Hindlimb muscle (tissue), 1 donor: ENCODE data around the gene AMDHD2. TPM values are rescaled to one million over a fixed set of nuclear protein-coding genes. Genes with fewer than 3 reads are reported as not detected.
A peak's percentile ranks its signal among the peaks of the same experiment; 100 is the strongest.
"Not testable (repeated sequence)": the region's sequence is repeated elsewhere in the genome, so short reads cannot be mapped to it uniquely, and the experiment has no call there.

Experiments used
- DNase-seq: peaks from one replicate; pipeline ENCODE4 v3.0.0-alpha.2; 2013
- polyA plus RNA-seq: library from polyadenylated mRNA; unstranded; fragments of 120-200 nt; gene quantifications from one replicate; pipeline ENCODE4 v1.2.1, GENCODE V29; 2013; ENCODE audit not compliant: insufficient read length

Gene AMDHD2, protein sequence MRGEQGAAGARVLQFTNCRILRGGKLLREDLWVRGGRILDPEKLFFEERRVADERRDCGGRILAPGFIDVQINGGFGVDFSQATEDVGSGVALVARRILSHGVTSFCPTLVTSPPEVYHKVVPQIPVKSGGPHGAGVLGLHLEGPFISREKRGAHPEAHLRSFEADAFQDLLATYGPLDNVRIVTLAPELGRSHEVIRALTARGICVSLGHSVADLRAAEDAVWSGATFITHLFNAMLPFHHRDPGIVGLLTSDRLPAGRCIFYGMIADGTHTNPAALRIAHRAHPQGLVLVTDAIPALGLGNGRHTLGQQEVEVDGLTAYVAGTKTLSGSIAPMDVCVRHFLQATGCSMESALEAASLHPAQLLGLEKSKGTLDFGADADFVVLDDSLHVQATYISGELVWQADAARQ
- 13.2 TPM for polyA plus RNA-seq

DNA sequence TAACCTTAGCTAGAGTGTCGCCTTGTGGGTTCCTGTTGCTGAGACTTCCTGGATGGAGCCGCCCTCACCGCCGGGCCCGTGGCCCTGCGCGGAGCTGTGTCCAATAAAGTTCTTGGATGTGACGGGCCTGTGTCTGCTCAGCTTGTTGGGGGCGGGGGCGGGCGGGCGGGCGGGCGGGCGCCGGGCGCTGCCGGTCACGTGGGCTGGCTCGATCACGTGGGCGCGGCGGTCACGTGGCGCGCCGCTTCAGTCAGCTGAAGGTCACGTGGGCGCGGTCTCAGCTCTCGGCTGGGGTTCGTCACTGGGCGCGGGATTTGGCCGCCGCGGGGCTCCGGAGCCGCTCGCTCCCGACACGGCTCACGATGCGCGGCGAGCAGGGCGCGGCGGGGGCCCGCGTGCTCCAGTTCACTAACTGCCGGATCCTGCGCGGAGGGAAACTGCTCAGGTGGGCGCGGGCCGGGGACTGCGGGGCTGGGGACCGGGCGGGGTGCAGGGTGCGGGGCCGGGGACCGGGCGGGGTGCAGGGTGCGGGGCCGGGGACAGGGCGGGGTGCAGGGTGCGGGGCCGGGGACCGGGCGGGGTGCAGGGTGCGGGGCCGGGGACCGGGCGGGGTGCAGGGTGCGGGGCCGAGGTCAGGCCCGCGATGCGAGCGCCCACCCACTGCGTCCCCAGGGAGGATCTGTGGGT, at the start of gene AMDHD2:
Gene AMDHD2 (plus strand): TSS at position 275 of the 687 bp plus-strand sequence. CDS start 88 bp downstream, at position 363.
- peak; percentile 94 for DNase-seq

DNA sequence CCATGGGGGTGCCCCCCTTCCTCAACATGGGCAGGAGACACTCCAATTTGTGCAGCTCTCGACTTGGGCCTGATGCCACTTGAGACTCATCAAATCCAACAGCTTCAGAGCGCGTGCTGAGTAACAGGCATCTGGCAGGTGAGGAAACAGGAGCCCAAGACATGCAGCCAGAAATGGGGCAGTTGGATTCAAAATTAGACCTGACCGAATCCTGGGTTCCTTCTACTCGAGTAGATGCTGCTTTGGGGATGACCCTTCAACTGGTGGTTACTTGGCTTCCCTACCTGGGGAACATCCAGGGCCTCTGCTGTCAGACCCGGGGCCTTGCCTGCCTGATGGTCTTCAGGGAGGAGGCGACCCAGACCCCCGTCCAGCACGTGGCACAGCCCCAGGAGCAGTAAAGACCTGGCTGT, 49.6 kb upstream of the AMDHD2 start:
- DNase-seq: no peak

DNA sequence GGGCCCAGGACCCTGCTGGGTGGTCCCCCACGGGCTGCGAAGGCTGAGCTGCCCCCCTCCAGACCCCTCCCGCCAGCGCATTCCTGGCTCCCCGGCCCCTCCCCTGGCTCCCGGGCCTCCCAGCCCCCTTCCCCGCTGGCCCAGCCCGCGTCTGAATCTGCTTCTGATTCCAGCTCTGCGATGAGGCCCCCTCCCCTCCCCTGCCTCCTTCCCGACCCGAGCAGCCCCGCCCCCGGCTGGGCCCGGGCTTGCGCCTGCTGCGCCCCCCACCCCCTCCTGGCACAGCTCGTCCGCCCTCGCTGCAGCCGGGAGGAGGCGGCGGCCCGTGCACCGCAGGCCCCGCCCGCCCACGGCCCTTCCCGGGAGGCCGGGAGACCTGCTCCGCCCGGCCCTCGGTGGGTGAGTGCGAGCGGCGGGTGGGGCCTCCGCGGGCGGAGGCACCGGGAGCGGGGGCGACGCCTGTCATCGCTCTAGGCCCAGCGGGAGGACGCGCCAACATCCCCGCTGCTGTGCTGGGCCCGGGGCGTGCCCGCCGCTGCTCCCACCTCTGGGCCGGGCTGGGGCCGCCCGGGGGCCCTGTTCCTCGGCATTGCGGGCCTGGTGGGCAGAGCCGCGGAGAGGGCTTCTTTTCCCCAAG, 49.0 kb upstream of the AMDHD2 start, which contains the start of gene NTN3:
Gene NTN3 (plus strand): TSS at position 282 of the 637 bp plus-strand sequence. CDS start 405 bp downstream, outside the sequence.
- peak; percentile 67 for DNase-seq

DNA sequence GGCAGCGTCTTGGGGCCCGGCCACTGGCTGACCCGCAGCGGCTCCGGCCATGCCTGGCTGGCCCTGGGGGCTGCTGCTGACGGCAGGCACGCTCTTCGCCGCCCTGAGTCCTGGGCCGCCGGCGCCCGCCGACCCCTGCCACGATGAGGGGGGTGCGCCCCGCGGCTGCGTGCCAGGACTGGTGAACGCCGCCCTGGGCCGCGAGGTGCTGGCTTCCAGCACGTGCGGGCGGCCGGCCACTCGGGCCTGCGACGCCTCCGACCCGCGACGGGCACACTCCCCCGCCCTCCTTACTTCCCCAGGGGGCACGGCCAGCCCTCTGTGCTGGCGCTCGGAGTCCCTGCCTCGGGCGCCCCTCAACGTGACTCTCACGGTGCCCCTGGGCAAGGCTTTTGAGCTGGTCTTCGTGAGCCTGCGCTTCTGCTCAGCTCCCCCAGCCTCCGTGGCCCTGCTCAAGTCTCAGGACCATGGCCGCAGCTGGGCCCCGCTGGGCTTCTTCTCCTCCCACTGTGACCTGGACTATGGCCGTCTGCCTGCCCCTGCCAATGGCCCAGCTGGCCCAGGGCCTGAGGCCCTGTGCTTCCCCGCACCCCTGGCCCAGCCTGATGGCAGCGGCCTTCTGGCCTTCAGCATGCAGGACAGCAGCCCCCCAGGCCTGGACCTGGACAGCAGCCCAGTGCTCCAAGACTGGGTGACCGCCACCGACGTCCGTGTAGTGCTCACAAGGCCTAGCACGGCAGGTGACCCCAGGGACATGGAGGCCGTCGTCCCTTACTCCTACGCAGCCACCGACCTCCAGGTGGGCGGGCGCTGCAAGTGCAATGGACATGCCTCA, 48.3 kb upstream of the AMDHD2 start:
- no peak for DNase-seq

DNA sequence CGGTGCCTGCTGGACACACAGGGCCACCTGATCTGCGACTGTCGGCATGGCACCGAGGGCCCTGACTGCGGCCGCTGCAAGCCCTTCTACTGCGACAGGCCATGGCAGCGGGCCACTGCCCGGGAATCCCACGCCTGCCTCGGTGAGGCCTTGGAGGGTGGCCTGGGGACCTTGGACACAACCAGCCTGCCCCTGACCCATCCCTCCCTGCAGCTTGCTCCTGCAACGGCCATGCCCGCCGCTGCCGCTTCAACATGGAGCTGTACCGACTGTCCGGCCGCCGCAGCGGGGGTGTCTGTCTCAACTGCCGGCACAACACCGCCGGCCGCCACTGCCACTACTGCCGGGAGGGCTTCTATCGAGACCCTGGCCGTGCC, 47.7 kb upstream of the AMDHD2 start:
- no peak for DNase-seq

DNA sequence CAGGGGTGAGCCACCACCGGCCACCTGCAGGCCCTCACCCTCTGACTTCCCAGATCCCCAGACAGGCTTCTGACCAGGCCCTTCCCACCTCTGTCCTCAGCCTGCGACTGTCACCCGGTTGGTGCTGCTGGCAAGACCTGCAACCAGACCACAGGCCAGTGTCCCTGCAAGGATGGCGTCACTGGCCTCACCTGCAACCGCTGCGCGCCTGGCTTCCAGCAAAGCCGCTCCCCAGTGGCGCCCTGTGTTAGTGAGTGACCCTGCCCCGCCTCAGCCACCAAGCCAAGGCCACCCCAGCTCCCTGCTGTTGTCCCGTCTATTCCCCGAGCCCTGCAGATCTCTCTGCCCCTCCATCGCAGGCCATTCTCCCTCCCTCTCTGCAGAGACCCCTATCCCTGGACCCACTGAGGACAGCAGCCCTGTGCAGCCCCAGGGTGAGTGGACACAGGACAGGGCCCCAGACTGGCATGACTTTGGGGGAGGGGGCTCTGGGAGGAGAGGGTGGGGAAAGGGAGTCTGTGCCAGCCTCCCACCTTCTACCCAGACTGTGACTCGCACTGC, 47.2 kb upstream of the AMDHD2 start:
- DNase-seq: no peak

DNA sequence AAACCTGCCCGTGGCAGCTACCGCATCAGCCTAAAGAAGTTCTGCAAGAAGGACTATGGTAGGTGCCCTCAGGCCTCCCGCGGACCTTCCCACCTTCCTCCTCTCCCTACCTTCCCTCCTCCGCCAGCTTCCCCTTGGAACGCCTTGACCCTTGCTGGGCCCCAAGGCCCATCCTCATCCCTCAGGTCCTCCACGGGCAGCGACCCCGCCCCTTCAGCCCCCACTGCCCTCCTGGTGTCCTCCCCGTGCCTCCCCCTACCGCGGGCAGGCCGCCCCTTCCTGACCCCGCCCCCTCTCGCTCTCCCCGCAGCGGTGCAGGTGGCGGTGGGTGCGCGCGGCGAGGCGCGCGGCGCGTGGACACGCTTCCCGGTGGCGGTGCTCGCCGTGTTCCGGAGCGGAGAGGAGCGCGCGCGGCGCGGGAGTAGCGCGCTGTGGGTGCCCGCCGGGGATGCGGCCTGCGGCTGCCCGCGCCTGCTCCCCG, 46.7 kb upstream of the AMDHD2 start:
- no peak for DNase-seq

DNA sequence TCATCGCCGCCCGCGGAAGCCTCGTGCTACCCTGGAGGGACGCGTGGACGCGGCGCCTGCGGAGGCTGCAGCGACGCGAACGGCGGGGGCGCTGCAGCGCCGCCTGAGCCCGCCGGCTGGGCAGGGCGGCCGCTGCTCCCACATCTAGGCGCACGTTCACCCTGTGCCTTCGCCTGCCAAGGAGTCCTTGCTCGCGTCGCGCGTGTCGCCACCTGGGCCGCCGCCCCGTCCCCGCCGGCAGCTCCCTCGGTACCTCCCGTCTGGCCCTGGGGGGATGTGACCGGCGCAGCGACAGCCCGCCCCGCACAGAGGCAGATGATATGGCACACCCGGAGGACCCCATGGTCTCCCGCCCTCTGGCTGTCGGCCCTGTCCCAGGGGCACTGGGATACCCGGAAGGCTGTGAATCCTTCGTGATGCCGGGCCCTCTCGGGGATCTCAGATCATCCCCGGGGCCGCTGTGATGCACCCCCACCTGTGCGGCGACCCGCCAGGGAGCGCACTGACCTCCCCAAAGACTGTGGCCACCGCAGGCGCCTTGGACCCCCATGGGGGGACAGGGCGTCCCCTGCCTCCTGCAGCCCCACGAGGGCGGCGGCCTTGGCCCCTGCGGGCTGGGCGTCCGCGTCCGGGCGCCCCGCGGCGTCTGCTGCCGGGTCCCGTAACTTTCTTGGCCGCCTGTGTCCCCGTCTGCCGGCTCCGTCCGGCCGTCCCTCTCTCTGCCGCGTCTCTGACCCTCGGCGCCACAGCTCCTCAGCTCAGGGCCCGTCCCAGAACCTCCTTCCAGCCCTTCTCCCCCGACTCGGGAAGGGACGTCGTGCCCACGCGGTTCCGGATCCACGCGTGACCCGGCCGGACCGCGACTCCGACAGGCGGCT, 45.9 kb upstream of the AMDHD2 start:
- DNase-seq: peak; percentile 51

DNA sequence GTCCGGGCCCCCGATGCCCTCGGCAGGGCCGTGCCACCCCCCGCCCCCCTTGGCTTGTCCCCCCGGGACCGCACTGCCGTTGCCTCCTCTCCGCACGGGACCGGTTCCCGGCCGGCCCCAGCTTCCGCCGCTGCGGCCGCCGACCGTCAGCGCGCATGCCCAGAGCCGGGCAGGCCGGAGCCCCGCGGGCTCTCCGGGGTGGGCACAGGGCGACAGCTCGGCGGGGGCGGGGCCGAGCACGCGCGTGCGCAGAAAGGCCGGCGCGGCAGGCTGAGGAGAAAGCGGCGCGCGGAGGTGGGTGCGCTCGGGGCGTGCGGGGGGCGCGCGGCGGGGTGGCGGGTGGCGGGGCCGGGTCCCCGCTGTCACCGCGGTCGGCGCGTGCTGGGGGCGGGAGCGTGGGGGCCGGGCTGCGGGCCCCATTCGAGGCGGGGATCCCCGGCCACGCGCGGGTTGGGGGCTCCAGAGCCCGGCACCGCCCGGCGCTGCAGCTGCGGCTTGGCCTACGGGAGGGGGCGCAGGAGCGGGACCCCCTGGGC, 45.2 kb upstream of the AMDHD2 start, which contains the start of gene TBC1D24:
Gene TBC1D24 (plus strand): TSS at position 251 of the 536 bp plus-strand sequence. CDS start 21,022 bp downstream, outside the sequence.
- peak; percentile 92 for DNase-seq

DNA sequence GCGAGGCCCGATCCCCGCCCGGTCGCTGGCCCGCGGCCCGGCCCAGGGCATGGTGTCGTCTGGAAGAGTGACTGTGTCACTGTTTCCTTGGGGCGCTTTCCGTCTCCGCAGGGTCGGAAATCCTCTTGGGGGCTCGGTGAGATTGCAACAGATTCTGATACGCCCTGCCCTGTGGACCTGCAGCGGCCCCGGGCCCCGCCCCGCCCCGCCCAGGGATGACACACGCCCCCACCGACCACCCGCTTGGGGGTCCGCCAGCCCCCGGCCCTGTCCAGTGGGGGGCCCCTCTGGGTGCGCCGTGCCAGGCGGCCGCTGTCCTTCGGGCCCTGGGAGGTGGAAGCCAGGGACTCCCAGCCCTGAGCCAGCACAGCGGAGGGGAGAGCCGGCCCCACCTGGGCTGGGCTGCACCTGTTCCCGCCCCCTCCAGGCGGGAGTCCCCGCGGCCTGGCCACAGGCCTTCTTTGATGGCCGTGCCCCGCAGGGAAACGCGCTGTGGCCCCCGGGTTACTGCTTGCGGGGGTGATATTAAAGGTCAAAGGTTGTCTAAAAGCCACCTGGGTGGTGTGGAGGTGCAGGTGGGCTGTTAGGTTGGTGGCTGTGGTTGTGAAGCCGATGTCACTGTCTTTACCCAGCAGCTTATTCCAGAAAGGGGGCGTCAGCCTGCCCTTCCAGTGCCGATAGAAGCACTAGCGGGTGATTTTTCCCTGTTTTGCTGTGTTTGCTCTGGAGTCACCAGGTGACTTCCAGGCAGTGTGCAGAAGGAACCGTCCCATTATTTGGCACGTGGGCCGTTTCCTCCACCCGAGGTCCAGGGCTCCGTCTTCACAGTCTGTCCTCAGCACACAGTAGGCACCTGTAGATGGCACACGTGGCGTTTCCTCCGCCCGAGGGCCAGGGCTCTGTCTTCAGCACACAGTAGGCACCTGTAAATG, 44.5 kb upstream of the AMDHD2 start:
- DNase-seq: no peak

DNA sequence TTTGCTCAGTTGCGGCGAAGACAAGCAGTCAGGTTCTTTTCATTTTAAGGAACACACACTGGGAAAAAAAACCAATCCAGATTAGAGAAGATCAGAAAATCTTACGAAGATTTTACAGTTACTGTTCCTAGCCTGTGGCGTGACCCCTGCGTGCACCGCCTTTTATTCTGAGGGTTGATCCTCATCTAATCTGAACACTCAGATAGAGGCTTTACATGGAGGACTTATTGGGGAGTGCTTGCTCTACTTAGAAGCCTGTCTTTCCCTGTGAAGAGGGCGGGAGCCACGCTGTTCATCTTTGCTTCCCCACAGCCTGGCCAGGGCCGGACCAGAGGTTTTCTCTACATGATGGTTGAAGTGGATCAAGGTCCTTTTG, 43.8 kb upstream of the AMDHD2 start:
- DNase-seq: no peak

DNA sequence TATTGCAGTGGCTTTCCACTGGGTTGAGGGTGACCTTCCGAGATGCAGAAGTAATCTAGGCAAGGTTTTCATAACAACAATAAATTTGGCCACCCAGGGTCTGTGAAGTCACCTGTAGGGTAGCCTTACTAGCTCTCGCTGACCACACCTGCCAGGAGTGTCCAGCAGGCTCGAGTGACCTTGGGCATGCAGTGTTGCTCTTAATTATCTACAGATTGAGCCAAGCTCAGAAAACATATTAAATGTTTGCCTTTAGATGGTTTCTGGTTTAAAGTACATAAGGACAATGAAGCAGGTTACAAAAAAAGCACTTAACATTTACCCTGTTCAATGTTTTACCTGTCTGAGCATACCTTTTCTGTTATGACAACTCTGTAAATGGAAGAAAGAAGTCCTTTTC, 43.4 kb upstream of the AMDHD2 start:
- no peak for DNase-seq

DNA sequence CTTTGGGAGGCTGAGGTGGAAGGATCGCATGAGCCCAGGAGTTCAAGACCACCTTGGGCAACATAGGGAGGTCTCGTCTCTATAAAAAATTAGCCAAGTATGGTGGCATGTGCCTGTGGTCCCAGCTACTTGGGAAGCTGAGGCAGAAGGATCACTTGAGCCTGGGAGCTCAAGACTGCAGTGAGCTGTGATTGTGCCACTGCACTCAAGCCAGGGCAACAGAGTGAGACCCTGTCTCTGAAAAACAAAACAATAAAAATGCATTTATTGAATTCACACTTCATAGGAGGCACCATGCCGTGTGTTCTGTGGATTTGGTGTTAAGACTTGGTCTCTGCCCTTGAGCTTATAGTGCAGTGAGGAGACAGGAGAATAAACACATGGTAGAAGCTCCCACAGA, 42.8 kb upstream of the AMDHD2 start:
- no peak for DNase-seq

DNA sequence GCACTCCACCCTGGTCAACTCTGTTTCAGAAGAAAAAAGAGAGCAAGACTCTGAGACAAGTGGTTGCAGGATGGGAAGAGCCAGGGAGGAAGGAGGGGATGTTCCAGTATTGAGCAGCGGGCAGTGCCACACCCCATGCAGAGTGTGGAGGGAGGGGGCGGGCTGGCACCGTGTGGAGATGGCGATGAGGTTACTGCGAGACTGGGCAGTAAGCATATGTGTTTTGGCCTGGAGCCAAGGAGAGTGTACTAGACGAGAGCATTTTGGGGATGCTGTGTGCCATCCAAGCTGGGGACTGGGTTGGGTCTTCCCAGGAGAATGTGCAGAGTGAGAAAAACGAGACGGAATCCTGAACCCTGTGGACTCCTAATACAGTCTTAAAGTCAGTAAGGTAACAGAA, 41.9 kb upstream of the AMDHD2 start:
- DNase-seq: no peak

DNA sequence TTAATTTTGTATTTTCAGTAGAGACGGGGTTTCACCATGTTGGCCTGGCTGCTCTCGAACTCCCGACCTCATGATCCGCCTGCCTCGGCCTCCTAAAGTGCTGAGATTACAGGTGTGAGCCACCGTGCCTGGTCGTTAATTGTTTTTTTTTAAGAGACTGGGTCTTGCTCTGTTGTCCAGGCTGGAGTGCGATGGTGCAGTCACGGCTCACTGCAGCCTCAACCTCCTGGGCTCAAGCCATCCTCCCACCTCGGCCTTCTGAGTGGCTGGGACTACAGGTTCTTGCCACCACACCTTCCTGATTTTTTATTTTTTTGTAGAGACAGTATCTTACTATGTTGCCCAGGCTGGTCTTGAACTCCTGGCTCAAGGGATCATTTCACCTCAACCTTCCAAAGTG, 40.2 kb upstream of the AMDHD2 start:
- not testable (repeated sequence) for DNase-seq

DNA sequence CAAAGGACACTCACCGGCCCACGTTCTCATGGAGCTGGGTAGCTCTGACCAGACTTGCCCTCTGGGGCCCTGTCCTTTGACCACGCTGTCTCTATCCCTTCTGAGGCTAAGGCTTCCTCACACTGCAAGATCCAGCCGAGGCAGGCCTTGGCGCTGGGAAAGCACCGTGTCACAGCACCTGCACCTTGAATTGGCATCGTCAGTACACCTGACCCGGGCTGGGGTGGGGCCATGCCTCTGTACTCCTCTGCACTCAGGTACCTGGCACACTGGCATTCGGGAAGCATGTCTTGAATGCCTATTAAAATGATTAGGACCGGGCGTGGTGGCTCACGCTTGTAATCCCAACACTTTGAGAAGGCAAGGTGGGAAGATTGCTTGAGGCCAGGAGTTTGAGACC, 39.2 kb upstream of the AMDHD2 start:
- no peak for DNase-seq

DNA sequence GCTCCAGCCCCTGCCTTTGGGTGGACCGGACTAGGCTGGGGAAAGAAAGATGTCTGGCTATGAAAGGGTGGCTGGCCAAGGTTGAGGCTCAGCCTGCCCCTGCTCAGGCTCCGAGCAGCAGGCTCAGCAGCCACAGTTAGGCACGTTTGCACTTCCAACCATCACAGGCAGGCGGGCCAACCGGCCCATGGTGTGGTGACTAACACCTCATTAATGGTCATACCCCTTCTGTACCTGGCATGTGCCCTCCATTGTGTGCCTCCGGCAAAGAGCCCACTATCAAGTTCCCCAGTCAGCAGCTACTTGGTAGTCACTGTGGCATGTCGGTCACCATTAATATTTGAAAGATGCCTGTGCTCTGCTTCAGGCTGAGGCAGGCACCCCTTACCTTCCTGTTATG, 38.5 kb upstream of the AMDHD2 start:
- DNase-seq: no peak

DNA sequence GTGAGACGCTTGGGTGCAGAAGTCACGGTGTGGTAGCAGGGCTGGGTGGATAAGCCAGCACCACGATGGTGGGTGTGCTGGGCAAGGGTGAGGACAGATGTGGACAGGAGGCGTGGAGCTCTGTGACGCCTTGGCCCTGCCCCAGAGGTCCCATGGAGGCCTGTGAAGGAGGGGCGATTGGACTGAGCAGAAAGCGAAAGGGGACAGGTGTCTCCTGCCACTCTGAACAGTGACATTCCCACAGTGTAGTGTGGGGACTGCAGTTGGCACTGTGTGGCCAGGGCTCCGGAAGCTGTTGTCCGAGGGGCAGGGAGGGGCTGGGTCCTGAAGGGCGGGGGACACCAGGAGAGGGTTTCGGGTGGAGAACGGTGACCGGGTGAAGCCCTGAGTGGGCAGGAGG, 37.9 kb upstream of the AMDHD2 start:
- no peak for DNase-seq
